A673 (cell line): ENCODE data around the gene DCTN3.

Experiments used
- CTCF ChIP-seq: fragments of 300-800, 200-600 bp; sonication (generic); conservative IDR thresholded peaks from 2 replicates; pipeline ENCODE4 v1.5.1; 2017; ENCODE audit warnings: low read depth, mild to moderate bottlenecking, antibody characterized with exemption, low read length, moderate library complexity, mixed read lengths
- EZH2 ChIP-seq: fragments of 200-600 bp; sonication (generic); IDR thresholded peaks from 2 replicates; pipeline ENCODE4 v1.6.1; 2017; ENCODE audit warnings: borderline replicate concordance, low read depth, mild to moderate bottlenecking, mixed read lengths, antibody characterized with exemption, low read length; ENCODE audit not compliant: poor library complexity, severe bottlenecking

GRCh38 chr9:34654323-34655051, 34.2 kb upstream of the DCTN3 start:
- TF ChIP-seq CTCF (no peak), EZH2 (no peak)
